HG02852 (cell line): ENCODE measurements around the gene RARA.

Experiments
- ATAC-seq: cut with Tn5 transposase; IDR thresholded peaks from one replicate; pipeline ENCODE4 v1.9.1; 2021; ENCODE audit warnings: mild to moderate bottlenecking, moderate library complexity; ENCODE audit not compliant: unreplicated experiment

The RARA gene

DNA sequence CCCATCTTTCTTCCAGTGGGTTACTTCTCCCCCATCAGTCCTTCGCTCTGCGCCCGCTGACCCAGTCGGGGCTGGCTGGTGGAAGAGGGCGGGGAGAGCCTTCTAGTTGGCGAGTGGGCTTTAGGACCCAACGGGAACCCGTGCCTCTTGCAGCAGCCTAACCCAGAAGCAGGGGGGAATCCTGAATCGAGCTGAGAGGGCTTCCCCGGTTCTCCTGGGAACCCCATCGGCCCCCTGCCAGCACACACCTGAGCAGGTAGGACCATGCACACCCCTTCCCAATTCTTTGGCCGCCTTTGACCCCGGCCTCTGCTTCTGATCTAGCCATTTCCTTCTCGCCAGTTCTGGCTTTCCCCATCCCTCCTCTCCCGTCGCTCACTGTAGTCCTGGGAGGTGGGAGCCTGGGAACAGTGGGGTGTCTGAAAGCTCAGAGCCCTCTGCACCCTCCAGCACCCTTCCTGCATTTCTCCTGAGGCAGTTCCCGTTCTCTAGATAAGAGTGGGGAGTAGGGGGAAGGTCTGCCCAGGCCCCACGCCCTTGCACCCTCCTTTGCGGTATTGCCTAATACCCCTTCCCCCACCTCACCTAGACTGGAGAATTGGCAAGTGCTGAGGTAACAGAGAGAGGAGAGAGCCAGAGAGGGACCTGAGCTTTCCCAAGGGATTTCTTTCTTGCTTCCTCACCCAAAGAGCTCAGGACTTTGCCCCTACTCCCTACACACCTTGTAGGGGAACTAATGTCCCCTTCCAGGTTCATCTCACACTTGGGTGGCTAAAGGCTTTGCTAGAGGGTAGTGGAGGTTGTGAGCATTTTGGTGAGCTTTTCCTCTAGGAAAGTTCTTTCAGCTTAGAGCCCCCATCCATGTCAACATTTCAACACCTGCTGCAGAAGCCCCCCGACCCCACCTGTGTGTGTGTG is at the start of gene RARA:
Gene RARA, plus strand, starts transcription at position 150 of the 918 bp plus-strand sequence. CDS start 22,039 bp downstream, outside the sequence.
- ATAC-seq = no peak

DNA sequence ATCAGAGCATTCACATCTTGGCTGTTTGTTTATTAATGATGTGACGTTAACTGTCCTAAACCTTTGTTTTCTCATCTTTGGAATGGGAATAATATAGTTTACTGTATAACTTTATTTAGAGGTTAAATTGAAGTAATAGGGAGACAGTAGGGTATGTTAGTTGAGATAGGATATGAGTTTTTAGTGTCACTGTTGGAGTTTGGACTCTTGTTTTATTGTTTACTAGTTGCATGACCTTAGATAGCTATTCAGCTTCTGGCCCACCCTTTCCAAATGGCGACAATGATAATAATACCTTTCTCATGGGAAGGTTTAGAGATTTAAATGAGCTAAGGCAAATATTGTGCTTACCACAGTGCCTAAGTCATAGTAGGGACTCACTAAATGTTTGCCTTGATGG is 49.5 kb upstream of the RARA start:
- no peak for ATAC-seq

DNA sequence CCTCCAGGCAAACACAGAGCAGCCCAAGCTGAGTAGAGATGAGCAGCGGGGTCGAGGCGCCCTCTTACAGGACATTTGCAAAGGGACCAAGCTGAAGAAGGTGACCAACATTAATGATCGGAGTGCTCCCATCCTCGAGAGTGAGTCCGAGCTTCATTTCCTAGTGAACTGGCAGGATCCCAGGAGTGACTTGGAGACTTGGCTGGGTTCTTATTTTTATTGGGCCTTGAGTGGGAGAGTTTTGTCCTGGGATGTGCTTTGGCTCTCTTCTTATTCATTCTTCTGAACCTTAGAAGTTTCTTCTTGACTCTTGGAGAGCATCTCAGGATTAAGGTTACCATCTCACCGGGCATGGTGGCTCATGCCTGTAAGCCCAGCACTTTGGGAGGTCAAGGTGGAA is 48.5 kb upstream of the RARA start:
- ATAC-seq = no peak

DNA sequence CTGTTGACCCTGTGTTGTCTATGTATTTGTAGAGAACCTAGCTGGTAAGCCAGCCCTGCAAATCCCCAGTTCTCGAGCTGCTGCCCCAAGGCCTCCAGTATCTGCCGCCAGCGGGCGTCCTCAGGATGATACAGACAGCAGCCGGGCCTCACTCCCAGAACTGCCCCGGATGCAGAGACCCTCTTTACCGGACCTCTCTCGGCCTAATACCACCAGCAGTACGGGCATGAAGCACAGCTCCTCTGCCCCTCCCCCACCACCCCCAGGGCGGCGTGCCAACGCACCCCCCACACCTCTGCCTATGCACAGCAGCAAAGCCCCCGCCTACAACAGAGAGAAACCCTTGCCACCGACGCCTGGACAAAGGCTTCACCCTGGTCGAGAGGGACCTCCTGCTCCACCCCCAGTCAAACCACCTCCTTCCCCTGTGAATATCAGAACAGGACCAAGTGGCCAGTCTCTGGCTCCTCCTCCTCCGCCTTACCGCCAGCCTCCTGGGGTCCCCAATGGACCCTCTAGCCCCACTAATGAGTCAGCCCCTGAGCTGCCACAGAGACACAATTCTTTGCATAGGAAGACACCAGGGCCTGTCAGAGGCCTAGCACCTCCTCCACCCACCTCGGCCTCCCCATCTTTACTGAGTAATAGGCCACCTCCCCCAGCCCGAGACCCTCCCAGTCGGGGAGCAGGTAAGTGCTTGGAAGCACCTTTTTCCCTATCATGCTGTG is 44.4 kb upstream of the RARA start:
- ATAC-seq = no peak

DNA sequence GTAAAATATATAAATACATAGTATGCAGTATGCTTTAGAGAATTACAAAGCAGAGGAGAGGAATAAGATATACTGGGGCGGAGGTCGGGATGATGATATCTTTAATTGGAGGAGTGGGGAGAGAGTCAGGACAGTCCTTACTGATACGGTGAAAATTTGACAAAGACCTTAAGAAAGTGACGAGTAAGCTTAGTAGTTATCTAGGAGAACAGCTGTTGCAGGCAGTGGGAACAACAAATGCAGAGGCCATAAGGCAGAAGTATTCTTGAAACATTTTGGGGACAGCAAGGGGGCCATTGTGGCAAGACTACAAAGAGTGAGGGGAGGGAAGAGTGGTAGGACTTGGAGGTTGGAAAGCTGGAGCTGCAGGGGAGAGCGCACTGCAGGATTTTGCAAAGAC is 43.6 kb upstream of the RARA start:
- ATAC-seq = no peak

DNA sequence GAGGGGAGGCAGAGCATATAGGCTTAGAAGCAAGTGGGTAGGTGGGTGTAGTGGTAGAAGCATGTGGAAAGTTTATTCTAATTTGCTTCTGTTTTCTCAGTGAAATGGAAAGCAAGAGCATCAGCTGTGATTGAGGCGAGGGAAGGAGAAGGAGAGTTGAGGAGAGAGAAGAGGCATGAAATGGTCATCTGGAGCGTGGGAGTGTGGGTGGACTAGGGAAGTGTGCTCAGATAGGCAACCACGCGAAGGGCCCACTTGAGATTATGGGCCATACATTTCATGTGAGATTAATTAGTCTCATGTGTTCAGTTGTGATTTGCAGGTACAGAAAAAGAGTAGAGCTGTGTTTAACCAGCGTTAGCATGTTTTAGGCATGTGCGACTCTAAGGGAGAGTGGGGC is 42.1 kb upstream of the RARA start:
- no peak for ATAC-seq

DNA sequence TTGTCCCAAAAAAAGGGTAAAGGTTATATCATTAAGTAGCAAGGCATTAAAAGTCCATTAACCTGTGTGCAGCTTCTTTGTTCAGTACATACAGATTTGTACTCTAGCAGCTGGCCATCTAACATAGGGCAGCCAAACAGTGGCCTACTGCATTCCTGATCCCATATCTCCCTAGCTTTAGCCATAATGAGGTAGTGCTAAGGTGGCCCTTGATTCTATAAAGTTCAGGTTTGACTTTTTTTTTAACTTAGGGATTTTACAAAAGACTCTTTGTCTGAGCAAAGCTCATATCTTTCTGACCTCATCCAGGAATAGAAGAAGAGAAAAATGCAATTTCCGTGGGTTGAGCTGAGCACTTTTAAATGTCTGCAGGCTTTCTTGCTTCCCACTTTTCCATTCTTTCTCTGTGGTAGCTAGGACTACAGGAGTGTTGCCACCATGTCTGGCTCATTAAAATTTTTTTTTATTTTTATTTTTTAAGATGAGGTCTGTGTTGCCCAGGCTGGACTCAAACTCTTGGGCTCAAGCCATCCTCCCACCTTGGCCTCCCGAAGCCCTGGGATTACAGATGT is 40.8 kb upstream of the RARA start:
- ATAC-seq = no peak

DNA sequence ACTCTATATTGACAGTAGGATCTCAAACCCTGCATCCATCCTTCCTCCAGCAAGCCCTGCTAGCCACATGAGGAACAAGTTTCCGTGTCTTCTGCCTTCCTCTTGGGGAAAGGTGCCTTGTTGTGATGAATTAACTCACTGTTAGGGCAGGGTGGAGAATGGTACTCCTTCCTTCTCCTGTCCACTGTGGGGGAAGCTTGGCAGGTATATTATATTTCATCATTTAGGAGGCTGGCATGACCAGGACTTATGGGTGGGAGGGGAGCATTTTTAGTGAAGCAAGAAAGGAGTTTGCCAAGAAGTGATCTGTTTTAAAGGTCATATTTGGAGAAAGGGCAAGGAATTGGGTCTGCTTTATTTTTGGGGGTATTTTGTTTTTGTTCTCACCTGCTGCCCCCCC is 30.6 kb upstream of the RARA start:
- ATAC-seq = no peak

DNA sequence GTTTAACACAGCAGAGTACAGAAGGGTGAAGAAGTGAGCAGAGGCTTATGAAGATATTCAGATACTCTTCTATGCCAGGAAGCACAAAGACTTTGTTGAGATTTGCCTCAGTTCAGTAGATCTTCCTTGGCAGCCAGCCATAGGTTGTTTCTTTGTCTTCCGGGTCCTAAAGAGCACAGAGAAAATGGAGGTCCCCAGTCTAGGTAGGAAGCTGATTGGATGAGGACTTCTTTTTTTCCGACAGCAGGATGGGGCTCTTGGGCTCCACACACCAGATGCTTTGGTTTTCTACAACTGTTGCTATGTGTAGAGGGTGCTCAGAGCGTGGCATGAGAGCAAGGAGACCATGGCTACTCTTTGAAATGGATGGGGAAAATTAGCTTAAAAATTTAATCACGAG is 29.6 kb upstream of the RARA start:
- ATAC-seq = no peak

DNA sequence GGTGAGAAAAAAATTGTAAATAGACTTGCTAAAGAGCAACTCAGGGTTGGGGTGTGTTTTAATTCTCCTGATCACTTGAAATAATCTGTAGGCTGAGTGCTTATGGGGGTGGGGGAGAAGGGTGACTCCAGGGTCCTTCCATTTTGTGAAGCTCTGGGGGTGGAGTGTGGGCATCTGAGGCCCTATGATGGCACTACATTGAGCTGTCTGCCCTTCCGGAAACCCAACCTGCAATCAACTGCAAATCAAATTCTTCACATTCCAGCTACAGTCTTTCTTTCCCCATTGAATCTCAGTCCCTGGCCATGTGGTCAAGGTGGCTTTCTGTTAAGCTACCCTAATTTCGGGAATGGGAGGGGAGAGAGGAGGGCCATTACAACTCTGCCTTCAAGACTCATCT is 27.3 kb upstream of the RARA start:
- ATAC-seq = no peak

DNA sequence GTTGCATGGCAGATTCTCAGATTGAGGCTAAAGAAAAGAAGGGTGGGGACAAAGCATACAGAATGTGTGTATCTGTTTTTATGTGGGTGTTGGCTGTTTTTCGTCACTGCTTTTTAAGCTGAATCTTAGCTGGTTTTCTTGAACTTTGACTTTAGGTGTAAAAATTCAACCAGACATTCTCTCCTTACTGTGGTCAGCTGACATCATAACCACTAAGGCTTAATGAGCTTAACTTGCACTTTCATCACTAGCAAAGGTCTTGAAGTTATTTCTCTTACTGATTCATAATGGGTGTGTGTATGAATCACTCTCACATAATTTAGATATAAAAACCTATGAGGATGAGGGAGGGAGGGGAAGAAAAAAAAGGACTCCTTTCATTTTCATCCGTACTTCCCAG is 25.3 kb upstream of the RARA start:
- no peak for ATAC-seq

DNA sequence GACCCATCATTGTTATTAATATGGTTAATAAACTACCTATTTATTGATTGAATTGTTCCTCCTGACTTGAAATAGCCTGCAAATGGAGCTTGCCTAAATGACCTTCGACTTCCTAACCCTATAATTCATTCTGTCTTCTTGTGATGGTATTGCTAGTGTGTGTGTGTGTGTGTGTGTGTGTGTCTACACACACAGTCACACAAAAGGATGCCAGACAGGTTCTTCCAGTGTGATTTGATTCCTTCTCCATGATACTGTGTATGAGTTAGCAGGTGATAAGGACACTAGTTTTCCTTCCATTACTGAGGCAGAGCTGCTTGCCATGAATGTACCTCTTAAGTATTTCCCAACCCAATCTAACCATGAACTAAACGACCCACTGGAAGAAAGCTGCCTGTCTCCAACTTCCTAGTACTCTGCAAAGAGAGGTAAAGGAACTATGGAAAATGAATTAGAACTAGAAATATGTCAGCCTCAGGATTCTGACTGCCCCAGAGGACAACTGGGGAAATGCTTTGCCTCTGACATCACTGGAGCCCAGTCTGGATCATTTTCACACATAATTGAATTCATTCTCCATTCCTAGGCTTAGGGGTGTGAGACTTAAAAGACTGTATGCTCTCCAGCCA is 24.8 kb upstream of the RARA start:
- no peak for ATAC-seq

DNA sequence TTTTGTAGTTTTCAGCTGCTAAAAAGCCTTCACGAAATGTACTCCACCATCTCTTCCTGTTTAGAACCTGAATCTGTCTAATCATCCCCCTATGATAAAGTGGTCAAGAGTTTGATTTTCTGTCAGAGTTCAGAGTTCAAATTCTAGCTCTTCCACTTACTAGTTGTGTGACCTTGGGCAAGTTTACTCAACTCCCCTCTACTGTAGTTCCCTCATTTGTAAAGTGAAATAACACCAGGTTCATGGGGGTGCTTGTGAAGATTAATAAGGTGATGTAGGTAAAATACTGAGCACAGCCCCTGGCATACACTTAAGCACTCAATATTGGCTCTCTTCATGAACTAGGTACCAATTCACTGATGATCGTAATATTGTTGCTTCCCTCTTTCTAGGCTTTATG is 22.5 kb upstream of the RARA start:
- ATAC-seq = no peak

DNA sequence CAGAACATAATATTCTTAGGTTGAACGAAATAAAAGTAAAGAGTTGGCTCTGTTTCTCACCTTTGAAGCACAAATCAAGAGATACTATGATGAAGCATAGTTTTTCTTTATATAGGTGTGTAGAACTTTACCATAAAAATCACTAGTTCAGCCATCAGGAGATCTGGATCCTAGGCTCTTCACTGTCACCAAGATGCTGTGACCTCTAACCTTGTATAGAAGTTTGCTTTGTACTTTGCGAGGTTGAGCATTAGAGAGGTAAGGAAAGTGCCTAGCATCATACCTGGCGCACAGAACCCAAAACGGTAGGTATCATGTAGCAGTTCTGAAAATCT is 21.9 kb upstream of the RARA start:
- no peak for ATAC-seq

DNA sequence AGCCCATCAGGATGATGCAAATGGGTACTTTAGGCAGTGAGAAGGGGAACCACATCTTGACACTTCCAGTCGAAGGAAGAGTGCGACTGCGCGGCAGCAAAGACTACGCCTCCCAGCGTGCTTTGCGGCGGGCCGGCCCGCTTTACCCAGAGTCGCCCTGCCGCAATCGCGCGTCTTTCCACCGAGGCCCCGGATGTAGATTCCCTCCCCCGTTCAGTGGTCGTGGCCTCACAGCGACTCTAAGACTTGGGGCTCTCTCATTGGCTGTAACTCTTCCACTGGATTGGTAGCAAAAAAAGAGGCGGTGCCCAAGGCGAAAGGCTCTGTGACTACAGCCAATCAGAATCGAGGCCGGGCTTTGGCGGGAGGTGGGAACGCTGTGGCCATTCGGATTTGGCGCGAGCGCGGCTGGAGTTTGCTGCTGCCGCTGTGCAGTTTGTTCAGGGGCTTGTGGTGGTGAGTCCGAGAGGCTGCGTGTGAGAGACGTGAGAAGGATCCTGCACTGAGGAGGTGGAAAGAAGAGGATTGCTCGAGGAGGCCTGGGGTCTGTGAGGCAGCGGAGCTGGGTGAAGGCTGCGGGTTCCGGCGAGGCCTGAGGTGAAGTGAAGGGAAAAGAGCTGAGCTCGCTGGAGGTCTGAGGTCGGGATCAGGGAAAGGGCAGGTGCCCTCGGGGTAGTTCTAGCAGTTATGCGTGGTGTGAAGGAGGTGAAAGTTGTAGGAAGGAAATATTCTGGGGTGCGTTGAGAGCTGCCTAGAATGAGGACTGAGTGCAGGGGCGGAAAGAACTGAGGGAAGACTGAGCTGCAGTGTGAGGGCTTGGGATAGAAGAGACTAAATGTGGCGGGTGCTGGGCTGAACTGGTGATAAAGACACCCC is 21.2 kb upstream of the RARA start, which contains the start of gene CDC6:
Gene CDC6, plus strand, starts transcription at position 386 of the 876 bp plus-strand sequence. CDS start 1,542 bp downstream, outside the sequence.
- ATAC-seq = peak; percentile 94

DNA sequence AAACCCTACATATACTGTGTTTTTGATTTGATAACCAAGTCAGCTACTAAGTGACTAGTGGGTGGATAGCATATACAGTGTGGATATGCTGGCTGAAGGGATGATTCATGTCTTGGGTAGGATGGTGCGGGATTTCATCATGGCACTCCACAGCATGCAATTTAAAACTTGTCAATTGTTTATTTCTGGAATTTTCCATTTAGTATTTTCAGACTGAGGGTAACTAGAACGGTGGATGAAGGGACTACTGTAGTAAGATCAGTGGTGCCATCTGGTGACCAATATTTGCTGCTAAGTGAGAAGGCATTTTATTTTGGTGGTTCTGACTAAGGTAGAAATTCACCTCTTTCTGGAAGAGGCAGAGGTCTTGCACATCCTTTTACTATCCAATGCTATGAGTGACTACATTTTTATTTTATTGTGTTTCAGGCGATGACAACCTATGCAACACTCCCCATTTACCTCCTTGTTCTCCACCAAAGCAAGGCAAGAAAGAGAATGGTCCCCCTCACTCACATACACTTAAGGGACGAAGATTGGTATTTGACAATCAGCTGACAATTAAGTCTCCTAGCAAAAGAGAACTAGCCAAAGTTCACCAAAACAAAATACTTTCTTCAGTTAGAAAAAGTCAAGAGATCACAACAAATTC is 18.2 kb upstream of the RARA start:
- ATAC-seq = no peak

DNA sequence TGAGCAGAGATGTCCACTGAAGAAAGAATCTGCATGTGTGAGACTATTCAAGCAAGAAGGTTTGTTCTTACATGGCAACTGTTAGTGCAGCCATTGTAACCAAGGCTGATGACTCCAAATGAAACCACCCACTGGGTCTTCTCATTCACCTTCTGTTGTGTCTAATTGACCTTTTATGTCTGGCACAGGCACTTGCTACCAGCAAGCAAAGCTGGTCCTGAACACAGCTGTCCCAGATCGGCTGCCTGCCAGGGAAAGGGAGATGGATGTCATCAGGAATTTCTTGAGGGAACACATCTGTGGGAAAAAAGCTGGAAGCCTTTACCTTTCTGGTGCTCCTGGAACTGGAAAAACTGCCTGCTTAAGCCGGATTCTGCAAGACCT is 17.7 kb upstream of the RARA start:
- ATAC-seq = no peak

DNA sequence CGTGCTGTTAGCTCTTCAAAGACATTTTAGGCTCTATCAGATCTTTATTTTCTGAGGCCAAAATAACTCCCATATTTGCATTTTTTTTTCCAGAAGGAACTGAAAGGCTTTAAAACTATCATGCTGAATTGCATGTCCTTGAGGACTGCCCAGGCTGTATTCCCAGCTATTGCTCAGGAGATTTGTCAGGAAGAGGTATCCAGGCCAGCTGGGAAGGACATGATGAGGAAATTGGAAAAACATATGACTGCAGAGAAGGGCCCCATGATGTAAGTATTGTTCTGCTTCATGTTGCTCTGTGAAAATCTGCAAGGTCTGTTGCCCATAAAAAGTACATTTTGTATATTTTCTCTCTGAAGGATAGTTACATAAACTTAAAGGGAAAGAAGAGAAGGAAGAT is 15.6 kb upstream of the RARA start:
- ATAC-seq = no peak

DNA sequence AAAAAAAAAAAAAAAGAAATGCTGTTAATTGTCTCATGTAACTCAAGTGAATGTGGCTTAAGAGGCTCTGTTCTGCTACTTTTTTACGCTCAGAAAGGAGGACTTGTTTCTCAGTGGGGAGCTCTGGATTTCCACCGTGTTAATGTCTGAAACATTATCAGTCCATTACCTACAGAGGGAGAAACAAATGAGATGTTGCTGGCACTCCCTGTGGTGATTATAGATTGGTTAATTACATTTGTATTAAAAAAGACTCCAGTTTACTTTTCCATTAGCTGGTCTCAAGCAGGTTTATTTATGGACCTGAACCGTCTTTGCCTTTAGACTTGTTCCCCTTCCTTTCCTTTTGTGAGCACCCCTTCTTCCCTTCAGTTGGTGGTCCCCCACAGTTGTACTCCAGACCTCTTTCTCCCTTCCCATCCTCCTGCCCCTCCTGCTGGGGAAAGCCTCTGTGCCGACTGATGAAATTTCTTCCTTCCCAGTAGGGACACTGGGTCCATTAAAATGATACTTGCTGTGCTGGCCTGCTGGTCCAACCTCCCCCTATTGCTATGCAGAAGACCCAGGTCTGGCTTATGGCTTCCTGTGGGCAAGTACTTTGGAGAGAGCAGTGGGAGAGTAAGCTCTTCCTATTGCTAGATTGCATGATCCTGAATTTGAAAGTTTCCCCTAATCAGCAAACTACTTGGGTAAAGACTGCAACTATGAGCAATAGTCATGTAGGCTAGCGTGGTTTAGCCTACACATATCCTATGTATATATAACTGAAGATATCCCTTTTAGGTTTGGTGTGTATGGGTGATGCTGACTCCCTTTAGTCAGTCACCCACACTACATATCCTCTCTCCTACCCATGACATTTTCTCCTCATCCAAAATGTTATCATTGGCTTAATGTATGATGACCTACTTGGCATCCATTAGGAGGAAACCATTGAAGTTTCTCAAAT is 13.2 kb upstream of the RARA start:
- ATAC-seq = no peak
